ENCODE results near the gene A2M.
"Not testable (repeated sequence)": the region's sequence is repeated elsewhere in the genome, so short reads cannot be mapped to it uniquely, and the experiment has no call there.

A2M gene

GRCh38 chr12:9144730-9145106 is 29.0 kb upstream of the A2M start:
- in situ Hi-C loops (cut with HindIII; ENCODE audit: low sequenced_read_pairs): no loop called here
- TF ChIP-seq, protein P1, sequence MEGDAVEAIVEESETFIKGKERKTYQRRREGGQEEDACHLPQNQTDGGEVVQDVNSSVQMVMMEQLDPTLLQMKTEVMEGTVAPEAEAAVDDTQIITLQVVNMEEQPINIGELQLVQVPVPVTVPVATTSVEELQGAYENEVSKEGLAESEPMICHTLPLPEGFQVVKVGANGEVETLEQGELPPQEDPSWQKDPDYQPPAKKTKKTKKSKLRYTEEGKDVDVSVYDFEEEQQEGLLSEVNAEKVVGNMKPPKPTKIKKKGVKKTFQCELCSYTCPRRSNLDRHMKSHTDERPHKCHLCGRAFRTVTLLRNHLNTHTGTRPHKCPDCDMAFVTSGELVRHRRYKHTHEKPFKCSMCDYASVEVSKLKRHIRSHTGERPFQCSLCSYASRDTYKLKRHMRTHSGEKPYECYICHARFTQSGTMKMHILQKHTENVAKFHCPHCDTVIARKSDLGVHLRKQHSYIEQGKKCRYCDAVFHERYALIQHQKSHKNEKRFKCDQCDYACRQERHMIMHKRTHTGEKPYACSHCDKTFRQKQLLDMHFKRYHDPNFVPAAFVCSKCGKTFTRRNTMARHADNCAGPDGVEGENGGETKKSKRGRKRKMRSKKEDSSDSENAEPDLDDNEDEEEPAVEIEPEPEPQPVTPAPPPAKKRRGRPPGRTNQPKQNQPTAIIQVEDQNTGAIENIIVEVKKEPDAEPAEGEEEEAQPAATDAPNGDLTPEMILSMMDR (IDR thresholded peaks at IDR 0.05; ENCODE audit: low read depth, low read length): no peak
- no peak for DNase-seq (ENCODE audit: low read depth, low spot score)
- H3K4me3 ChIP-seq (ENCODE audit: low read depth, low read length): no peak overlapping the region

GRCh38 chr12:9143929-9144729 is 28.4 kb upstream of the A2M start:
- in situ Hi-C loops (cut with HindIII; ENCODE audit: low sequenced_read_pairs): no loop called here
- TF ChIP-seq, protein P1 (IDR thresholded peaks at IDR 0.05; ENCODE audit: low read depth, low read length): no peak
- DNase-seq (ENCODE audit: low read depth, low spot score): no peak
- H3K4me3 ChIP-seq (ENCODE audit: low read depth, low read length): no peak overlapping the region

- in situ Hi-C loops (cut with HindIII; ENCODE audit: low sequenced_read_pairs): no loop called here
These were observed 27.4 kb upstream of the A2M start for GRCh38 chr12:9143137-9143536.

GRCh38 chr12:9139588-9140290 is 24.0 kb upstream of the A2M start:
- in situ Hi-C loops (cut with HindIII; ENCODE audit: low sequenced_read_pairs); H3K4me3 ChIP-seq (ENCODE audit: low read depth, low read length); DNase-seq (ENCODE audit: low read depth, low spot score): not testable (repeated sequence)

More at GRCh38 chr12:9143137-9143536, 27.4 kb upstream of the A2M start:
- H3K4me3 ChIP-seq (ENCODE audit: low read depth, low read length): no peak overlapping the region
- TF ChIP-seq, protein P1 (IDR thresholded peaks at IDR 0.05; ENCODE audit: low read depth, low read length): no peak
- DNase-seq (ENCODE audit: low read depth, low spot score): no peak

GRCh38 chr12:9135903-9136310 is 20.2 kb upstream of the A2M start:
- in situ Hi-C loops (cut with HindIII; ENCODE audit: low sequenced_read_pairs): no loop called here
- no peak overlapping the region for H3K4me3 ChIP-seq (ENCODE audit: low read depth, low read length)
- TF ChIP-seq, protein P1 (IDR thresholded peaks at IDR 0.05; ENCODE audit: low read depth, low read length): no peak
- no peak for DNase-seq (ENCODE audit: low read depth, low spot score)

DNA sequence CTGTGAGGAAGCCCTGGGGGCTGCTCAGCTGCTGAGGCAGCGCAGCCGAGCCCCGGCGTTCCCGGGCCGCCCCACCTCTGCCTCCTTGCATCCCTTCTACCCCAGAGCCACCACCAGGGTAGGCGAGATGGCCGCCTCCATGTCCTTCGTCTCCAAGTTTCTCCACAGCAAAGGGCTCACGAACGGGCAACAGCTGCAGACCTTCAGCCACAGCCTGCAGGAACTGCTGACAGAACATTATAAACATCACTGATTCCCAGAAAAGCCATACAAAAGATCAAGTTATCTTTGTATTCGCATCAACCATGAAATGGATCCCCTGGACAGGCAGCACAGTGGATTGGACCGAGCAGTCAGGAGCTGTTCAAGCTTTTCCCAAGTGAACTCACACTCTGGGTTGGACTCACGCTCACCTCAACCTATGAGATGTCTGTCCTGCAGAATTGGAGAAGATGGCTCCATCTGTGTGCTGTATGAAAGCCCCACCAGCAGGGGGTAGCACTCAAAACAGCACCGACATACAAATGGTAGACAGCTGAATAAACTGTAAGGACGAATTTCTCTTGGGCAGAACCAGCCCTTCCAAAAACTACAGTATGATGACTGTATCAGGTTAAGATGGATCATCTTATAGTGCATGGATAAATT is 19.4 kb upstream of the A2M start:
- TF ChIP-seq, protein P1 (IDR thresholded peaks at IDR 0.05; ENCODE audit: low read depth, low read length): no peak
- DNase-seq (ENCODE audit: low read depth, low spot score): no peak
- no peak overlapping the region for H3K4me3 ChIP-seq (ENCODE audit: low read depth, low read length)
- in situ Hi-C loops (cut with HindIII; ENCODE audit: low sequenced_read_pairs): no loop called here

Data from astrocyte of the spinal cord (primary cell).